Kidney (tissue), 14 donors: ENCODE data around the gene PADI3. TPM values are rescaled to one million over a fixed set of nuclear protein-coding genes. Genes with fewer than 3 reads are reported as not detected.
A peak's percentile ranks its signal among the peaks of the same experiment; 100 is the strongest.

Experiments used
- DNase-seq, 5 donors: peaks; one replicate each; pipeline ENCODE4 v3.0.0-alpha.2; 2013 to 2020
- FAIRE-seq: peaks from 2 replicates; lab custom pipeline; 2012; peaks lifted over from hg19 to GRCh38; lab: Jason Lieb, UNC
- H3K27ac ChIP-seq, 2 donors: one replicate each; pipeline ENCODE4 v1.7.0; 2013; ENCODE audit warnings: low read depth in 2 of 2, low read length in 2 of 2, inconsistent platforms in 1 of 2
- H3K27me3 ChIP-seq: one replicate; pipeline ENCODE4 v1.7.1; 2013; ENCODE audit warnings: low read length, inconsistent platforms; ENCODE audit not compliant: control insufficient read depth, insufficient read depth
- H3K36me3 ChIP-seq, 3 donors: one replicate each; pipeline versions ENCODE4 v1.7.0 to v1.7.1; 2013; ENCODE audit warnings: low read length in 3 of 3, control low read depth in 1 of 3, inconsistent platforms in 1 of 3; ENCODE audit not compliant: insufficient read depth in 3 of 3, control insufficient read depth in 2 of 3
- H3K4me1 ChIP-seq, 3 donors: one replicate each; pipeline versions ENCODE4 v1.7.0 to v1.7.1; 2013; ENCODE audit warnings: low read length in 3 of 3, inconsistent platforms in 1 of 3, low read depth in 1 of 3; ENCODE audit not compliant: control insufficient read depth in 2 of 3, insufficient read depth in 2 of 3
- H3K4me3 ChIP-seq, 3 donors: one replicate each; pipeline versions ENCODE4 v1.7.0 to v1.8.1; 2013; ENCODE audit warnings: low read length in 3 of 3, control low read depth in 1 of 3, inconsistent platforms in 1 of 3
- H3K9ac ChIP-seq, 3 donors: one replicate each; pipeline versions ENCODE4 v1.7.0 to v1.7.1; 2013; ENCODE audit warnings: low read length in 3 of 3, control low read depth in 1 of 3, inconsistent platforms in 1 of 3
- H3K9me3 ChIP-seq, 3 donors: one replicate each; pipeline versions ENCODE4 v1.7.0 to v1.7.1; 2013; ENCODE audit warnings: low read length in 3 of 3, control low read depth in 1 of 3, inconsistent platforms in 1 of 3; ENCODE audit not compliant: control insufficient read depth in 2 of 3, insufficient read depth in 1 of 3
- CTCF ChIP-seq: IDR thresholded peaks from 3 replicates; pipeline ENCODE4 v1.5.1; 2012; ENCODE audit warnings: mild to moderate bottlenecking, moderate library complexity, borderline replicate concordance; ENCODE audit not compliant: insufficient read depth; ENCODE audit errors: extremely low read depth
- intact Hi-C: fragments of 100-400 bp; cut with DNase I; formaldehyde crosslinking; loops from one replicate; pipeline ENCODE4 v1.11.1; 2022
- polyA plus RNA-seq: library from polyadenylated mRNA; stranded (reverse); fragments of 350-450 nt; fragmentation: Illumina TruSeq; extraction: RNeasy Lipid Tissue Mini Kit (QIAGEN cat#74804); gene quantifications from one replicate; pipeline ENCODE4 v1.2.3, GENCODE V29; 2014; ENCODE audit warnings: low read depth, low replicate concordance; ENCODE audit not compliant: insufficient read depth
- total RNA-seq: library from RNA; stranded (reverse); fragmentation: NEBNext Ultra II Directional; extraction: Animal tissue kit (Norgen Biotek cat#: 25700); gene quantifications from one replicate; pipeline ENCODE4 v1.2.1, GENCODE V29; 2021
- donor health status: control.
- donor health status: control.
- donor health status: control.
- donor health status: control.
- donor health status: control.
- donor health status: DM: yes; HTN: yes; CAD: no.
- donor health status: Normal renal cell carcinoma (clear cell type).

PADI3 gene
- total and polyA plus RNA-seq, 2 donors from 2014 or later: not detected

GRCh38 chr1:17235135-17235885 lies 13.6 kb upstream of the PADI3 start:
- Histone ChIP-seq H3K36me3 (no peaks in the 10 kb centered on the region), H3K27me3 (no peaks in the 10 kb centered on the region), H3K27ac (no peak overlapping the region), H3K4me1 (peaks cover 0 to 3% (median 0%) of the 10 kb centered on the region in 3 donors), H3K9me3 (no peaks in the 10 kb centered on the region), H3K4me3 (no peak overlapping the region), H3K9ac (no peak overlapping the region)
- TF ChIP-seq CTCF: no peak
- DNase-seq (peak in 1 of 5 donors; percentile 28), FAIRE-seq (no peak)
- intact Hi-C loops: no loop called here

GRCh38 chr1:17236779-17237560 lies 11.9 kb upstream of the PADI3 start:
- intact Hi-C loops: no loop called here
- FAIRE-seq: no peak

GRCh38 chr1:17237561-17237903 lies 11.4 kb upstream of the PADI3 start:
- no peak overlapping the region for H3K9ac ChIP-seq
- no peaks in the 10 kb centered on the region for H3K36me3 ChIP-seq
- TF ChIP-seq CTCF: no peak
- H3K4me1 ChIP-seq: peaks cover 0 to 3% (median 0%) of the 10 kb centered on the region in 3 donors
- DNase-seq (no peak), FAIRE-seq (no peak)
- no peaks in the 10 kb centered on the region for H3K9me3 ChIP-seq
- intact Hi-C loops: no loop called here
- no peak overlapping the region for H3K27ac ChIP-seq
- H3K27me3 ChIP-seq: peaks cover 7% of the 10 kb centered on the region
- no peak overlapping the region for H3K4me3 ChIP-seq

More at GRCh38 chr1:17236779-17237560, 11.9 kb upstream of the PADI3 start:
- no peak overlapping the region for H3K4me3 ChIP-seq
- no peak overlapping the region for H3K27ac ChIP-seq
- H3K27me3 ChIP-seq: peaks cover 3% of the 10 kb centered on the region
- no peaks in the 10 kb centered on the region for H3K9me3 ChIP-seq
- no peaks in the 10 kb centered on the region for H3K36me3 ChIP-seq
- H3K4me1 ChIP-seq: peaks cover 0 to 3% (median 0%) of the 10 kb centered on the region in 3 donors
- peak; percentile 98 for TF ChIP-seq CTCF
- no peak overlapping the region for H3K9ac ChIP-seq
- peak; percentile 84 to 93 (median 90) for DNase-seq
